Parathyroid adenoma (tissue), 2 donors: ENCODE measurements around the gene CEP63.

Experiments
- H2AFZ ChIP-seq: fragments of 300-600 bp; sonication (generic); one replicate; pipeline ENCODE4 v1.7.0; 2017; ENCODE audit warnings: antibody characterized with exemption, mild to moderate bottlenecking
- H3K27ac ChIP-seq: fragments of 300-600 bp; sonication (generic); one replicate; pipeline ENCODE4 v1.7.0; 2017
- H3K27me3 ChIP-seq: fragments of 300-600 bp; sonication (generic); one replicate; pipeline ENCODE4 v1.7.0; 2017; ENCODE audit warnings: low read length; ENCODE audit not compliant: control insufficient read depth, insufficient read depth
- H3K36me3 ChIP-seq: fragments of 300-600 bp; sonication (generic); one replicate; pipeline ENCODE4 v1.7.0; 2017; ENCODE audit warnings: low read length; ENCODE audit not compliant: control insufficient read depth, insufficient read depth
- H3K4me1 ChIP-seq: fragments of 300-600 bp; sonication (generic); one replicate; pipeline ENCODE4 v1.7.0; 2017; ENCODE audit warnings: control low read depth
- H3K4me2 ChIP-seq: fragments of 300-600 bp; sonication (generic); one replicate; pipeline ENCODE4 v1.7.0; 2017; ENCODE audit warnings: low read length
- H3K4me3 ChIP-seq: fragments of 300-600 bp; sonication (generic); one replicate; pipeline ENCODE4 v1.7.0; 2017; ENCODE audit warnings: low read depth, low read length
- H3K79me2 ChIP-seq: fragments of 300-600 bp; sonication (generic); one replicate; pipeline ENCODE4 v1.7.0; 2017; ENCODE audit warnings: control low read depth
- H3K9ac ChIP-seq: fragments of 300-600 bp; sonication (generic); one replicate; pipeline ENCODE4 v1.7.0; 2017; ENCODE audit warnings: mild to moderate bottlenecking
- H3K9me3 ChIP-seq: fragments of 300-600 bp; sonication (generic); one replicate; pipeline ENCODE4 v1.7.0; 2017; ENCODE audit warnings: low read length; ENCODE audit not compliant: control insufficient read depth
- TF ChIP-seq, protein P1 (sequence below): fragments of 300-600 bp; sonication (generic); IDR thresholded peaks from one replicate; pipeline ENCODE4 v1.7.0; 2017; ENCODE audit warnings: antibody characterized with exemption, mild to moderate bottlenecking
- donor health status: primary hyperparathyroidism.

The CEP63 gene

DNA sequence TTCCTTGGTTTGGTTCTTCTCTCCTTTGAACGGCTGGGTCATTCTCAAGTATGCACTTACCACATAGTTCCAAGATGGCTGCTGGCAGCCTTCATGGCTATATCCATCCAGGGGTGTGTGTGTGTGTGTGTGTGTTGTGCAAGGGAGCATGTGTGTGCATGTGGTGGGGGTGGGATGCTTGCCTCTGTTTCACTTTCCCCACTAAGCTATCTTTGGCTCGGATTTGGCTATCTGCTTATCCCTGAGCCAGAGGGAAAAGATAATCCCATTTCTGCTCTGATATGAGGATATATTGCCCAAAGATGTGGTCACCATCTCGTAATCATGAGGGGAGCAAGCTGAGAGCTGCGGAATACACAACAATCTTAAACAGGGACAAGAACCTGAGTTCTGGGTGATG is 26.3 kb upstream of the CEP63 start:
- Histone ChIP-seq H3K4me2 (no peak overlapping the region), H3K79me2 (no peaks in the 10 kb centered on the region), H3K27me3 (no peaks in the 10 kb centered on the region), H2AFZ (no peak overlapping the region), H3K36me3 (no peaks in the 10 kb centered on the region), H3K9me3 (no peaks in the 10 kb centered on the region), H3K4me1 (peaks cover 3% of the 10 kb centered on the region), H3K27ac (no peak overlapping the region), H3K9ac (no peak overlapping the region), H3K4me3 (no peak overlapping the region)
- TF ChIP-seq, protein P1, sequence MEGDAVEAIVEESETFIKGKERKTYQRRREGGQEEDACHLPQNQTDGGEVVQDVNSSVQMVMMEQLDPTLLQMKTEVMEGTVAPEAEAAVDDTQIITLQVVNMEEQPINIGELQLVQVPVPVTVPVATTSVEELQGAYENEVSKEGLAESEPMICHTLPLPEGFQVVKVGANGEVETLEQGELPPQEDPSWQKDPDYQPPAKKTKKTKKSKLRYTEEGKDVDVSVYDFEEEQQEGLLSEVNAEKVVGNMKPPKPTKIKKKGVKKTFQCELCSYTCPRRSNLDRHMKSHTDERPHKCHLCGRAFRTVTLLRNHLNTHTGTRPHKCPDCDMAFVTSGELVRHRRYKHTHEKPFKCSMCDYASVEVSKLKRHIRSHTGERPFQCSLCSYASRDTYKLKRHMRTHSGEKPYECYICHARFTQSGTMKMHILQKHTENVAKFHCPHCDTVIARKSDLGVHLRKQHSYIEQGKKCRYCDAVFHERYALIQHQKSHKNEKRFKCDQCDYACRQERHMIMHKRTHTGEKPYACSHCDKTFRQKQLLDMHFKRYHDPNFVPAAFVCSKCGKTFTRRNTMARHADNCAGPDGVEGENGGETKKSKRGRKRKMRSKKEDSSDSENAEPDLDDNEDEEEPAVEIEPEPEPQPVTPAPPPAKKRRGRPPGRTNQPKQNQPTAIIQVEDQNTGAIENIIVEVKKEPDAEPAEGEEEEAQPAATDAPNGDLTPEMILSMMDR, result no peak

DNA sequence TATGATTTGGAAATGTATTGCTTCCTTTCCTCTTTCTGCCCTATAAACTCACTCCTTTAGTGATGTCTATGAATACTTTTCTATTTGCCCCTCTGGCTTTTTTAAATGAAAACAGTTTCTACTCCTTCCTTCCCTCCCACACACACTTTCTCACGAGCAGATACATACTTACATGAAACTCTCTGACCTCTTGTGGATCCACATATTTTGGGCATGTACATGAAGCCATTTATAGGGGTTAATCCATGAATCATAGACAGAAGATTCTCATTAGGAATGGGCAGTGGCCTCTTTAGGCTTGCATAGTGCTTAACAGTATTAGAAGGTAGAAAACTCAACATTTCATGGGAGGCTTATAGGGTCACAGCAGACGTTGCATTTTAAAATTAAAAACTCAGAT is 24.9 kb upstream of the CEP63 start:
- Histone ChIP-seq H3K36me3 (no peaks in the 10 kb centered on the region), H3K4me3 (no peak overlapping the region), H3K9ac (no peak overlapping the region), H3K4me2 (no peak overlapping the region), H3K4me1 (peaks cover 3% of the 10 kb centered on the region), H3K79me2 (no peaks in the 10 kb centered on the region), H2AFZ (no peak overlapping the region), H3K9me3 (no peaks in the 10 kb centered on the region), H3K27me3 (no peaks in the 10 kb centered on the region), H3K27ac (no peak overlapping the region)
- TF ChIP-seq, protein P1, result no peak

DNA sequence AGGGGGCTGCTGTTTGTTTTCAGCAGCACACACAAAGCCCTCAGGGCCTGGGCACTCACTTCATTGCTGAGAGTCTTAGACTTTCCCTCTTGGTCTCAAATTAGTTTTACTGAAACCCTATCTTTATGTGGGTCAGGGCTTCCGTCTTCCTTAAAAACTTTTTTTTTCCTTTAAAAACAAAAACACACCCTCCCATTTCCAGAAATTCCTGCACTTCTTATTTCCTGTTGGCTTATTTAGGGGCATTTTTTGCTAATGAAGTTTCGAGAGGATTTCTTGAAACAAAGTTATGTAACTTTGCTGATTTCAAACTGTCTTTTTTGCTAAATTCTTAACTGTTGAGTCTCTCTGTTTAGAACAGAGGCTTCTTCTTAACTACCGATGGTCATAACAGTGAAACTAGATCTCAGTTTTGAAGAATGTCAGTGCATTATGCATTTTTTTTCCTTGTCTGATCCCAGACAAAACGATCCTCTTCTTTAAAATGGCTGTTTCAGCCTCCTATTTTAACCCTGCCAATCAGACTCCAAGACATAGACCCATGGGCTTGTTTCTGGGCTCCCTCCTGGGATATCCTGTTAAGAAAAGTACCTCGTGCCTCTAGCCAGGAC is 23.4 kb upstream of the CEP63 start:
- TF ChIP-seq, protein P1, result no peak

DNA sequence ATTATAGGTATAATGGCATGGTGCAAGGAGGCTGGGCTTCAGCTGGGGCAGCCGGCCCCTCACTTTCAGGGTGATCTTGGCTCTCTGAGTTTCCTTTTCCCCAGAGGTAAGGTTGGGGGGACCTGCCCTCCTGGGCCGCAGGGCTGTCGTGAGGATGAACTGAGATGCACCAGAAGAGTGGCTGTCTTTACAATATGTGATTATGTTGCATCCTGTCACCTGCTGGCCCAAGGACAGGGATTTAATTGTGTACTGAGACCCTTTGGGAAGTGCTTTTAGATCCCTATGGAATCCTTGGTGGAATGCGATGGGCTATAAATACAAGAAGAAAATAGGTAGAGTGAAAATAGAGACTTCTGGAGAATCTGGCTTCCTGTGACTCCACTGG is 22.2 kb upstream of the CEP63 start:
- Histone ChIP-seq H3K4me2 (no peak overlapping the region), H3K36me3 (no peaks in the 10 kb centered on the region), H3K27me3 (no peaks in the 10 kb centered on the region), H3K9ac (no peak overlapping the region), H2AFZ (no peak overlapping the region), H3K27ac (no peak overlapping the region), H3K9me3 (no peaks in the 10 kb centered on the region), H3K79me2 (no peaks in the 10 kb centered on the region), H3K4me1 (peaks cover 3% of the 10 kb centered on the region), H3K4me3 (no peak overlapping the region)
- TF ChIP-seq, protein P1, result no peak

More for the DNA sequence above, 23.4 kb upstream of the CEP63 start:
- H3K9ac ChIP-seq, result no peak overlapping the region
- peak overlapping the region; percentile 51 for H2AFZ ChIP-seq
- H3K27me3 ChIP-seq, result no peaks in the 10 kb centered on the region
- no peaks in the 10 kb centered on the region for H3K9me3 ChIP-seq
- peak overlapping the region; percentile 1 for H3K27ac ChIP-seq
- no peaks in the 10 kb centered on the region for H3K79me2 ChIP-seq
- H3K4me3 ChIP-seq, result no peak overlapping the region
- H3K36me3 ChIP-seq, result no peaks in the 10 kb centered on the region
- H3K4me1 ChIP-seq, result peaks cover 3% of the 10 kb centered on the region
- peak overlapping the region; percentile 19 for H3K4me2 ChIP-seq

GRCh38 chr3:134464064-134464688 is 21.7 kb upstream of the CEP63 start:
- TF ChIP-seq, protein P1, result no peak
- H3K27ac ChIP-seq, result no peak overlapping the region

More at GRCh38 chr3:134464064-134464688, 21.7 kb upstream of the CEP63 start:
- Histone ChIP-seq H3K4me1 (peaks cover 3% of the 10 kb centered on the region), H3K4me3 (no peak overlapping the region), H3K9ac (no peak overlapping the region), H3K4me2 (no peak overlapping the region), H2AFZ (no peak overlapping the region), H3K36me3 (no peaks in the 10 kb centered on the region), H3K79me2 (no peaks in the 10 kb centered on the region), H3K9me3 (no peaks in the 10 kb centered on the region), H3K27me3 (no peaks in the 10 kb centered on the region)
